A673 (cell line): ENCODE data around the gene NRXN3.

Source experiments
- EZH2 ChIP-seq: fragments of 200-600 bp; sonication (generic); IDR thresholded peaks from 2 replicates; pipeline ENCODE4 v1.6.1; 2017; ENCODE audit warnings: borderline replicate concordance, low read depth, mild to moderate bottlenecking, mixed read lengths, antibody characterized with exemption, low read length; ENCODE audit not compliant: poor library complexity, severe bottlenecking
- TF ChIP-seq, protein P1 (sequence below): fragments of 300-800, 200-600 bp; sonication (generic); conservative IDR thresholded peaks from 2 replicates; pipeline ENCODE4 v1.5.1; 2017; ENCODE audit warnings: low read depth, mild to moderate bottlenecking, antibody characterized with exemption, low read length, moderate library complexity, mixed read lengths

DNA sequence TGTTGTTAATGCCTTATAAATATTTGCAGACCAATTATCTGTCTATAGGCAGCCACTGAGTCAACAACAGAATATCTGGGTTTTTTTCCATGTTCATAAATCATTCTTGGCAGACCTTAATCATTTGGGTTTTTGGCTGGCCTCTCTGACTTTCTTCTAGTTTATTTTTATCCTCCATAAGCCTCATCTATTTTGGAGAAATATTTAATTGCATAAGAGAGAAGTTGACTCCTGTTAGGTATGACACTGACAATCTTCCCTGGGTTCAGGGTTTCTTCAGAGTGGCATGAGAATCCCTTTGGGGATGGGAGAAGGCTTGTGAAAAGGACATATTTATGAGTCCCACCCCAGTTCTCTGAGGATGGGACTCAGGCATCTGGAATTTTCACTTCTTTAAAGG lies 299.8 kb downstream of the NRXN3 start:
- TF ChIP-seq, protein P1, sequence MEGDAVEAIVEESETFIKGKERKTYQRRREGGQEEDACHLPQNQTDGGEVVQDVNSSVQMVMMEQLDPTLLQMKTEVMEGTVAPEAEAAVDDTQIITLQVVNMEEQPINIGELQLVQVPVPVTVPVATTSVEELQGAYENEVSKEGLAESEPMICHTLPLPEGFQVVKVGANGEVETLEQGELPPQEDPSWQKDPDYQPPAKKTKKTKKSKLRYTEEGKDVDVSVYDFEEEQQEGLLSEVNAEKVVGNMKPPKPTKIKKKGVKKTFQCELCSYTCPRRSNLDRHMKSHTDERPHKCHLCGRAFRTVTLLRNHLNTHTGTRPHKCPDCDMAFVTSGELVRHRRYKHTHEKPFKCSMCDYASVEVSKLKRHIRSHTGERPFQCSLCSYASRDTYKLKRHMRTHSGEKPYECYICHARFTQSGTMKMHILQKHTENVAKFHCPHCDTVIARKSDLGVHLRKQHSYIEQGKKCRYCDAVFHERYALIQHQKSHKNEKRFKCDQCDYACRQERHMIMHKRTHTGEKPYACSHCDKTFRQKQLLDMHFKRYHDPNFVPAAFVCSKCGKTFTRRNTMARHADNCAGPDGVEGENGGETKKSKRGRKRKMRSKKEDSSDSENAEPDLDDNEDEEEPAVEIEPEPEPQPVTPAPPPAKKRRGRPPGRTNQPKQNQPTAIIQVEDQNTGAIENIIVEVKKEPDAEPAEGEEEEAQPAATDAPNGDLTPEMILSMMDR, result no peak
- no peak for TF ChIP-seq EZH2
